ENCODE results near the gene LFNG. TPM values are rescaled to one million over a fixed set of nuclear protein-coding genes. Genes with fewer than 3 reads are reported as not detected.

LFNG gene
- 10 to 100 TPM; 16.0 to 47.2 TPM for total RNA-seq
- 54.6 TPM for polyA plus RNA-seq (2013, experiment 1 of 2)
- polyA plus RNA-seq (2013, experiment 2 of 2) = 43.4 TPM
- long read RNA-seq, experiment 1, partial matches to known transcripts = 2 of 8 reads
- long read RNA-seq, experiment 1, other reads (novel, unspliced or antisense) = 2 of 8 reads
- long read RNA-seq, experiment 2, partial matches to known transcripts = 1 of 2 reads
- long read RNA-seq, experiment 2, other reads (novel, unspliced or antisense) = 0 of 2 reads
- long read RNA-seq, experiment 3, partial matches to known transcripts = 1 of 2 reads
- long read RNA-seq, experiment 3, other reads (novel, unspliced or antisense) = 1 of 2 reads
- long read RNA-seq, experiment 4 = 0 reads

DNA sequence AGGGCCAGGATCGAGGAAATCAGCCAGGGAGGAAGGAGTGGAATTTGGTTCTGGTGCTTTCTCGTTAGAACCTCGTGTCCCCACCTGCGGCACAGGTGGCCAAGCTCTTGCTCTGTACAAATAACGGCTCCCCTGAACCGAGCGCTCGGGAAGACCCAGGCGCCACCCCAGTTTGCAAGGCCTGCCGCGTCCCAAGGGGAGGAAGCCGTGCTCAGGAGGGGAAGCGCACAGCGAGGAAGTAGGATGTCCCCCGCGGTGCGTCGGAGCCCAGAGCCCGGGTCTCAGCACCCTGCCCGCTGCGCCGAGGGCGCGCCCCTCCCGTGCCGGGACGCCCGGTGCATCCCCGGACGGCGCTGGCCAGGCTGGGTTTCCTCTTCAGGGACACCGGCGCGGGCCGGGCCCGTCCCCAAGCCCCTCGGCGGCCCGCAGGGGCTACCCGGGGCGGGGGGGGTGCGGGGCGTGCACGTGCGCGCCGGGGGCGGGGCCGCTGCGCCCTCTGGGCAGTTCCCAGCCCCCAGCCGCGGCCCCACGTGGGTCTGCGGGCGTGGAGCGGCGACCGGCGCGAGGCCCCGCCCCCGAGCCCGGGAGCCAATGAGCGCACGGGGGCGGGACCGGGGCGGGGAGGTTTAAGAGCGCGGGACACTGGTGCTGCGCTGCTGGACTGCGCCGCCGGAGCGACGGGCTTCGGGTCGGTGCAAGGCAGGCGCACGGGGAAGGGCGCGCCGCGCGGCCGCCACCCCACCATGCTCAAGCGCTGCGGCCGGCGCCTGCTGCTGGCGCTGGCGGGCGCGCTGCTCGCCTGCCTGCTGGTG lies at the start of gene LFNG:
LFNG (plus strand) TSS at position 656 of the 812 bp plus-strand sequence; CDS start at position 744, 88 bp downstream.
- Mint-ChIP-seq H3K27ac (no peak within 1 kb of the TSS), H3K9me3 (no peaks in the 10 kb centered on the region), H3K27me3 (ENCODE audit: insufficient read depth) (peaks cover 31% of the 10 kb centered on the region), H3K4me3 (peak within 1 kb of the TSS; percentile 82), H3K4me1 (peaks cover 44% of the 10 kb centered on the region), H3K36me3 (ENCODE audit: low read depth) (no peaks in the 10 kb centered on the region)
- no peaks in the 10 kb centered on the region for H3K36me3 ChIP-seq (ENCODE audit: control insufficient read depth, insufficient read depth, low read length)
- TF ChIP-seq CTCF (conservative IDR thresholded peaks at IDR 0.05) = no peak
- DNase-seq = peak; percentile 91
- no peaks in the 10 kb centered on the region for H3K9me3 ChIP-seq (ENCODE audit: control insufficient read depth, low read length)
- peaks cover 34% of the 10 kb centered on the region for H3K27me3 ChIP-seq (ENCODE audit: control insufficient read depth, insufficient read depth, low read length, poor library complexity, severe bottlenecking)
- H3K27ac ChIP-seq (ENCODE audit: low read depth, low read length) = peak within 1 kb of the TSS; percentile 58
- whole genome bisulfite sequencing, 2 experiments (ENCODE audit: insufficient coverage in 1 of 2, insufficient read length in 1 of 2) = 0% methylated on average over 12 to 95 of the region's 95 CpGs
- peaks cover 7% of the 10 kb centered on the region for H3K4me1 ChIP-seq (ENCODE audit: control insufficient read depth, insufficient read depth, low read length)
- peak within 1 kb of the TSS; percentile 72 for H3K4me3 ChIP-seq (ENCODE audit: low read length)
- no peak within 1 kb of the TSS for H3K9ac ChIP-seq (ENCODE audit: extremely low read depth, low read length, poor library complexity, severe bottlenecking)

DNA sequence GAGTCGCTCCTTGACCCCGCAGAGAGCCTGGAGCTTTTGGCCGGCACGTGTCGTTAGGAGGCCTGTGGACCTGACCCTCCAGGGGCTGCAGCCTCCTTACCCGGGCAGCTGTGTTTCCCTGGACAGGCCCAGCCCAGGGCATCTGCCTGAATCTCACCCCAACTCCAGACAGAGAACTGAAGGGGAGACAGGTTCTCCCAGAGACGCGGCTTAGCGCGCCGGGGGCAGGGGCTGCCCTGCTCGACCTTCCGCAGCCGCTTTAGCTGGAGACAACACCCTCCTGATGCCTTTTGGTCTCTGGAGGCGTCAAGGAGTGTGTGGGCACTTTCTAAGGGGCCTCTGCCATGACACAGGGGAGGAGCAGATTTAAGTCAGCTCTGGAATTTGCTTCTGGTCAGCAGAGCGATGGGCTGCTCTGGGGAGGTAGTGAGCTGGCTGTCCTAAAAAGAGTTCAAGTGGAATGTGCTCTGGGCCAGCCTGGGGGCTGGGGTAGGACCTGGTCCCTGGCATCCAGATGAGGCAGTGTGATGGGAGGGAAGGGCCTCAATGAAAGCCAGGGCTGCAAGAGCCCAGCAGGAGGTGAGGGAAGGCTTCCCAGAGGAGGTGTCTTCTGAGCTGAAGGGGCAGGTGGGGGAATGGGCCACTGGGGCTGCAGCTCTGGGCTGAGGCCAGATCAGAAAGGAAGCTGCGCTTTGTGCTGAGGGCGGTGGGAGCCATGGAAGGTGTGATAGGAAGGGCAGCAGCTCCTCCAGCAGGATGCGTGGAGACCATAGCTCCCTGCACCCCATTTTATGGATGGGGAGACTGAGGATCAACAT lies 49.2 kb upstream of the LFNG start:
- peak; percentile 49 for DNase-seq
- no peaks in the 10 kb centered on the region for H3K27me3 ChIP-seq (ENCODE audit: control insufficient read depth, insufficient read depth, low read length, poor library complexity, severe bottlenecking)
- peaks cover 5% of the 10 kb centered on the region for H3K4me1 Mint-ChIP-seq
- H3K36me3 Mint-ChIP-seq (ENCODE audit: low read depth) = no peaks in the 10 kb centered on the region
- no peak overlapping the region for H3K4me3 Mint-ChIP-seq
- H3K27me3 Mint-ChIP-seq (ENCODE audit: insufficient read depth) = no peaks in the 10 kb centered on the region
- no peaks in the 10 kb centered on the region for H3K4me1 ChIP-seq (ENCODE audit: control insufficient read depth, insufficient read depth, low read length)
- no peaks in the 10 kb centered on the region for H3K9me3 Mint-ChIP-seq
- H3K36me3 ChIP-seq (ENCODE audit: control insufficient read depth, insufficient read depth, low read length) = no peaks in the 10 kb centered on the region
- no peak for TF ChIP-seq CTCF (conservative IDR thresholded peaks at IDR 0.05)
- H3K27ac Mint-ChIP-seq = no peak overlapping the region
- no peak overlapping the region for H3K9ac ChIP-seq (ENCODE audit: extremely low read depth, low read length, poor library complexity, severe bottlenecking)
- H3K4me3 ChIP-seq (ENCODE audit: low read length) = no peak overlapping the region
- peak overlapping the region; percentile 24 for H3K27ac ChIP-seq (ENCODE audit: low read depth, low read length)
- WGBS, 2 experiments (ENCODE audit: insufficient coverage in 1 of 2, insufficient read length in 1 of 2) = 91% methylated on average over 18 to 19 of the region's 19 CpGs
- no peaks in the 10 kb centered on the region for H3K9me3 ChIP-seq (ENCODE audit: control insufficient read depth, low read length)

- H3K4me1 Mint-ChIP-seq = peaks cover 3% of the 10 kb centered on the region
- no peaks in the 10 kb centered on the region for H3K27me3 Mint-ChIP-seq (ENCODE audit: insufficient read depth)
- WGBS, 2 experiments (ENCODE audit: insufficient coverage in 1 of 2, insufficient read length in 1 of 2) = 88 to 100% methylated on average over 1 to 5 of the region's 5 CpGs
These were observed 48.6 kb upstream of the LFNG start for GRCh38 chr7:2471022-2471329.

More at GRCh38 chr7:2471022-2471329, 48.6 kb upstream of the LFNG start:
- Histone ChIP-seq H3K4me1 (ENCODE audit: control insufficient read depth, insufficient read depth, low read length) (no peaks in the 10 kb centered on the region), H3K27me3 (ENCODE audit: control insufficient read depth, insufficient read depth, low read length, poor library complexity, severe bottlenecking) (no peaks in the 10 kb centered on the region), H3K36me3 (ENCODE audit: control insufficient read depth, insufficient read depth, low read length) (no peaks in the 10 kb centered on the region), H3K4me3 (ENCODE audit: low read length) (no peak overlapping the region), H3K9me3 (ENCODE audit: control insufficient read depth, low read length) (no peaks in the 10 kb centered on the region), H3K9ac (ENCODE audit: extremely low read depth, low read length, poor library complexity, severe bottlenecking) (no peak overlapping the region), H3K27ac (ENCODE audit: low read depth, low read length) (peak overlapping the region; percentile 32)
- DNase-seq = no peak
- no peaks in the 10 kb centered on the region for H3K36me3 Mint-ChIP-seq (ENCODE audit: low read depth)
- H3K4me3 Mint-ChIP-seq = no peak overlapping the region
- no peaks in the 10 kb centered on the region for H3K9me3 Mint-ChIP-seq
- no peak for TF ChIP-seq CTCF (conservative IDR thresholded peaks at IDR 0.05)
- H3K27ac Mint-ChIP-seq = no peak overlapping the region

Data from endodermal cell (in vitro differentiated cells).